ENCODE results near the gene MLPH. TPM values are rescaled to one million over a fixed set of nuclear protein-coding genes. Genes with fewer than 3 reads are reported as not detected.

The MLPH gene
- total and polyA plus RNA-seq, 2 donors (not counting 1 experiment from before 2014, with no cell fraction given): not detected

GRCh38 chr2:237509905-237510304 lies 22.9 kb downstream of the MLPH start:
- H3K27me3 ChIP-seq (replicated peaks in 1 of 4; ENCODE audit: control extremely low read depth in 1 of 4, control insufficient read depth in 3 of 4, insufficient read depth in 4 of 4, low read length in 3 of 4): peaks cover 0 to 7% (median 3%) of the 10 kb centered on the region in 4 experiments
- no peak for ATAC-seq (ENCODE audit: low read depth)
- CTCF ChIA-PET: interaction anchor here (7.0 to 8.4 kb wide), 2 partner anchors 63 to 236 kb away, joined by 80 to 149 read pairs; no protein-coding TSS in a partner anchor
- intact Hi-C loops (cut with micrococcal nuclease): no loop called here
- no peak overlapping the region for H3K27ac ChIP-seq (ENCODE audit: low read length in 2 of 2)
- 90% methylated on average over 6 of the region's 7 CpGs for WGBS (ENCODE audit: insufficient coverage)
- Mint-ChIP-seq H3K9me3 (ENCODE audit: insufficient read depth) (no peaks in the 10 kb centered on the region), H3K27me3 (peaks cover 31% of the 10 kb centered on the region), H3K4me3 (no peak overlapping the region), H3K27ac (no peak overlapping the region), H3K4me1 (no peaks in the 10 kb centered on the region)
- no peaks in the 10 kb centered on the region for H3K9me3 ChIP-seq (ENCODE audit: control extremely low read depth in 1 of 3, control insufficient read depth in 2 of 3, insufficient read depth in 1 of 3, low read length in 2 of 3)
- no peak overlapping the region for H2AFZ ChIP-seq (ENCODE audit: insufficient read depth, low read depth, low read length, poor library complexity, severe bottlenecking)
- no peak overlapping the region for H3K4me2 ChIP-seq (replicated peaks; ENCODE audit: low read depth, low read length, poor library complexity, severe bottlenecking)
- H4K20me1 ChIP-seq (ENCODE audit: control insufficient read depth, insufficient read depth, low read length, poor library complexity, severe bottlenecking): no peaks in the 10 kb centered on the region
- H3K9ac ChIP-seq (ENCODE audit: low read length): no peak overlapping the region
- no peaks in the 10 kb centered on the region for H3K4me1 ChIP-seq (ENCODE audit: control insufficient read depth in 2 of 2, insufficient read depth in 2 of 2, low read length in 2 of 2)
- POLR2A ChIA-PET: no interaction called here
- H3K36me3 ChIP-seq (replicated peaks in 1 of 2; ENCODE audit: control extremely low read depth in 1 of 2, control insufficient read depth in 1 of 2, extremely low read depth in 1 of 2, insufficient read depth in 2 of 2, low read length in 1 of 2): no peaks in the 10 kb centered on the region
- no peak for DNase-seq
- no peak overlapping the region for H3K4me3 ChIP-seq (ENCODE audit: control extremely low read depth in 1 of 5, extremely low read depth in 1 of 5, insufficient read depth in 1 of 5, low read depth in 2 of 5, low read length in 4 of 5)
- no peaks in the 10 kb centered on the region for H3K79me2 ChIP-seq (ENCODE audit: control insufficient read depth, insufficient read depth, low read length)
- TF ChIP-seq EZH2 (IDR thresholded peaks at IDR 0.05; ENCODE audit: borderline replicate concordance, insufficient read depth, low read depth, low read length, poor library complexity, severe bottlenecking) (no peak), CTCF (IDR thresholded peaks at IDR 0.05) (no peak)

DNA sequence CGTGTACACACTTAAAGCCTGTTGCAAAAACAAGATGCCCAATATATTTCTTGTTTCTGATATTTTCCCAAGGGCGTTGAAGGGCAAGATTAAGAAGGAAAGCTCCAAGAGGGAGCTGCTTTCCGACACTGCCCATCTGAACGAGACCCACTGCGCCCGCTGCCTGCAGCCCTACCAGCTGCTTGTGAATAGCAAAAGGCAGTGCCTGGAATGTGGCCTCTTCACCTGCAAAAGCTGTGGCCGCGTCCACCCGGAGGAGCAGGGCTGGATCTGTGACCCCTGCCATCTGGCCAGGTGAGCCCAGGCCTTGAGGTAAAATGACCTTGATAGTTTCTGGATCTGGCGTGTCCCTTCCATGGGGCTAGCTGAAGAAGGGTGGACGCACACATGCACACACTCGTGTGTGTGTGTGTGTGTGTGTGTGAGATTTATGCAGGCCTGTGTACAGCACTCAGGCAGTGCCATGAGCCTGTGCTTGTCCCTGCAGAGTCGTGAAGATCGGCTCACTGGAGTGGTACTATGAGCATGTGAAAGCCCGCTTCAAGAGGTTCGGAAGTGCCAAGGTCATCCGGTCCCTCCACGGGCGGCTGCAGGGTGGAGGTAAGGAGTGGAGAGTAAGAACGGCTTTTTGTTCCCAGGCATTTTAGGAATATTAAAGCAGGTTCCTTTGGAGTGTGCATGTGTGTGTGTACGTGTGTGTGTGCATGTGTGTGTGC lies 23.6 kb downstream of the MLPH start:
- H3K4me3 ChIP-seq (ENCODE audit: control extremely low read depth in 1 of 5, extremely low read depth in 1 of 5, insufficient read depth in 1 of 5, low read depth in 2 of 5, low read length in 4 of 5): no peak overlapping the region
- H3K4me1 Mint-ChIP-seq: no peaks in the 10 kb centered on the region
- 90% methylated on average over 20 of the region's 21 CpGs for WGBS (ENCODE audit: insufficient coverage)
- DNase-seq (no peak), ATAC-seq (ENCODE audit: low read depth) (no peak)
- intact Hi-C loops (cut with micrococcal nuclease): no loop called here
- ChIA-PET CTCF (interaction anchor here (3.4 to 8.4 kb wide), 3 partner anchors 9 to 235 kb away, joined by 15 to 149 read pairs (median 80); no protein-coding TSS in a partner anchor), POLR2A (no interaction called here)
- peaks cover 30% of the 10 kb centered on the region for H3K27me3 Mint-ChIP-seq
- no peak overlapping the region for H3K4me3 Mint-ChIP-seq
- TF ChIP-seq EZH2 (IDR thresholded peaks at IDR 0.05; ENCODE audit: borderline replicate concordance, insufficient read depth, low read depth, low read length, poor library complexity, severe bottlenecking) (no peak), CTCF (IDR thresholded peaks at IDR 0.05) (no peak)
- no peaks in the 10 kb centered on the region for H3K4me1 ChIP-seq (ENCODE audit: control insufficient read depth in 2 of 2, insufficient read depth in 2 of 2, low read length in 2 of 2)
- H2AFZ ChIP-seq (ENCODE audit: insufficient read depth, low read depth, low read length, poor library complexity, severe bottlenecking): no peak overlapping the region
- no peak overlapping the region for H3K27ac Mint-ChIP-seq
- peaks cover 0 to 7% (median 3%) of the 10 kb centered on the region in 4 experiments for H3K27me3 ChIP-seq (replicated peaks in 1 of 4; ENCODE audit: control extremely low read depth in 1 of 4, control insufficient read depth in 3 of 4, insufficient read depth in 4 of 4, low read length in 3 of 4)
- no peaks in the 10 kb centered on the region for H3K79me2 ChIP-seq (ENCODE audit: control insufficient read depth, insufficient read depth, low read length)
- H3K9ac ChIP-seq (ENCODE audit: low read length): no peak overlapping the region
- no peaks in the 10 kb centered on the region for H3K9me3 Mint-ChIP-seq (ENCODE audit: insufficient read depth)
- no peak overlapping the region for H3K27ac ChIP-seq (ENCODE audit: low read length in 2 of 2)
- H3K4me2 ChIP-seq (replicated peaks; ENCODE audit: low read depth, low read length, poor library complexity, severe bottlenecking): no peak overlapping the region
- H4K20me1 ChIP-seq (ENCODE audit: control insufficient read depth, insufficient read depth, low read length, poor library complexity, severe bottlenecking): no peaks in the 10 kb centered on the region
- no peaks in the 10 kb centered on the region for H3K36me3 ChIP-seq (replicated peaks in 1 of 2; ENCODE audit: control extremely low read depth in 1 of 2, control insufficient read depth in 1 of 2, extremely low read depth in 1 of 2, insufficient read depth in 2 of 2, low read length in 1 of 2)
- H3K9me3 ChIP-seq (ENCODE audit: control extremely low read depth in 1 of 3, control insufficient read depth in 2 of 3, insufficient read depth in 1 of 3, low read length in 2 of 3): no peaks in the 10 kb centered on the region

All from B cell (primary cell).